Fibroblast of gingiva (primary cell): ENCODE results near the gene C5orf58.

Source experiments
- DNase-seq: peaks from one replicate; pipeline ENCODE4 v3.0.0-alpha.2; 2011; ENCODE audit warnings: low read depth

Gene C5orf58, protein sequence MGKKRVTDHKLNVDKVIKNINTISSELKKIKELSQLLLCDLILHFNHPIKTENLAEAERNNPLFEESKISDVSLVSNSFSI

GRCh38 chr5:170232786-170233185 lies at the start of gene C5orf58:
C5orf58 (plus strand) TSS chr5:170232985; CDS start chr5:170234977, 1,992 bp downstream.
- no peak for DNase-seq

DNA sequence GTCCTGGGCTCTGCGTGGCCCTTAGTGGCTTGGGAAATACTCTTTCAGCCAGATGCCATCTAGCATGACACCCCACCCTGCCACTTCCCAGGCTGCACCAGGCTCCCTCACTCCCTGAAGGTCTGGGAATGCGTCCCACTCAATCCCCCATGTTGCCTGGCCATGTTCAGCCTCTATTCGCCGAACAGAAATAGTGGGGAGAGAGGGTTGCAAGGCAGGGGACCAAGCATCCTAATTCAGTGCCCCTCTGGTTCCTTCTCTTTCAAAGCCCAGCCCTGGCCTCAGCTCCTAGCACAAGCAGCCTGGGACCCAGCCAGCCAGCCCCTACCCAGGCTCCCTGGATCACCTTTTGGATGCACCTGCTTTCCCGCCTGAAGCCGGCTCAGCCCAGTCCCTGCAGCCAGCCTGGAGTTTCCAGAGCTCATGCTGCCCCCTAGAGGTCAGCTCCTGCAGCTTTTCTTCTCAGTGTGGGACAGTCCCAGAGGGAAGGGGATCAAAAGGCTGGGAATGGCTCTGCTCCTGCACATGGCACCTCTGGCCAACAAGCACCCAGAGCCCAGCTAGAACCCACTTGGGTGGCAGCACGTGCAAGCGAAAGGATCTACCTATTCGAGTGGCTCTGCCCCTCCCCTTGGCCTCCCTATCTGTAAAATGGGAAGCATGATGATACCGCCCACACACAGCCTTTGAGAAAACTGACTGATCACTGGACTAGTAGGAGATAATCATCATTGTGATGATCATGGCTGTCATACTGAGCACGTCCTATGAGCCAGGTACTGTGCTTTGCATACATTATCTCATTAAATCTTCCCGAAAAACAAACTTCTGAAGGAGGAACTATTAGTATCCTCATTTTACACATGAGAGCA lies 48.7 kb upstream of the C5orf58 start:
- peak; percentile 31 for DNase-seq

- DNase-seq: no peak
These were observed 48.0 kb upstream of the C5orf58 start for GRCh38 chr5:170184737-170185136.

DNA sequence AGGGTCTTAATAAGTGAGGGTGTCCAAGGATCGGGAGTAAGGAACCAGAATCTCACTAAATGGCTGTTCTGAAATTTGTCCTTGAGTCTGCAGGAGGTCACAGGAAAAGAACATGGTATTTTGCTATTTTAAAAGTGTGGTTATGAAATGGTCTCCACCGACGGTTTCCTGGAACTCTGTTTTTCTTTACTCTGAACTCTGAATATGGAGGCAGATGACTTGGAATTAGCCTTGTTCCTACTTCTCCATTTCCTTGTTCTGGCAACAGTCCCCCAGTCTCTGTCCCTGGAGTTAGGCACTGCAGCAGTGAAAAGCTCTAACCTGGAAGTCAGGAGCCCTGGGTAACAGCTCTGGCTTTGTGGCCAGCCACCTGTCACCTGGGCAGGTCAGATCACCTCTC lies 46.6 kb upstream of the C5orf58 start:
- DNase-seq: no peak

DNA sequence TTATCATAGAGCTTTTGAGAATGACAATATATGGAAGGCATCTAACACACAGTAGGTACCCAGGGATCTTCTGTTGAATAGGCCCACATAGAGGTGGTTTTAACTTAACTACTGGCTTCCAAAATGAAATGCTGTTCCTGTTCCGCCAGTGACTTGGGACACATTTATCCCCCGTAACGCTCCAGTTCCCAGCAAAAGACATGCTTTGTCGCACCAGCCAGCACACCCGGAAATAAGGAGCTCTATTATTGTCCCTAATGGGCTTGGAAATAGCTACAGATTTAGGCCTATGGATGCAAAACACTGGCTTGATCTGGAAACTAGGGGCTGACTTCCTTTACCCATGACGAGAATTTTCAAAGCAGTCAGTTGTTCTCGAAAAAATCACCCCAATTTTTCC lies 45.9 kb upstream of the C5orf58 start:
- DNase-seq: no peak

DNA sequence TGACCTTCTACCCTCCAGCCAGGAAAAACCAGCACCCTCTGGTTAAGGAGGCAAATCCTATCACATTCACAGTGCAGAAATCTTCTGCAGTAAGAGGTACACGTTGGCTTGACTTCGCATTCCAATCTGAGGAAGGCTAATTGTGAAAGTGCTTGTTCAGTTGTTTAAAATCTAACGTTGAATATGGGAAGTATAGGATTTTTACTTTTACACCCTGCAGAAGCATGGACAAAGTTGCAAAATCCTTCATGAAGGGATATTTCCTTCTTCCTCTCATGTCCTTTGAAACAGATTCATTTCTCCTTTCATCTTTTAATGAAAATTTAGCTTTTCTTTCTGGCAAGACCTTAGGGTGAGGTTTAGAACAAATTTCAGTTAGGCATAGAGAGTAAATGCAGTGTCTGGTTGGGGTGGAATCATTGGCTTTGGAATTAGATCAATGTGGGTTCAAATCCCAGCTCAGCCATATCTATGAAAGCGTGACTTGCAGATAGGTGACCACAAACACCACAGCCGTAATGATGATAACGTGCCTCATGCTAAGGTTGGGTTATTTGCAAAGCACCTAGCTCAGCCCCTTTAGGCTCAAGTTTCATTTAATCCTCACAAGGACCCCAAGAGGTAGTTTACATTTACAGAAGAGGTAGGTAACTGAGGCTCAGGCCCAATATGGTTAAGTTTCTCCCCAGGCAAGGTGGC lies 42.2 kb upstream of the C5orf58 start:
- no peak for DNase-seq

DNA sequence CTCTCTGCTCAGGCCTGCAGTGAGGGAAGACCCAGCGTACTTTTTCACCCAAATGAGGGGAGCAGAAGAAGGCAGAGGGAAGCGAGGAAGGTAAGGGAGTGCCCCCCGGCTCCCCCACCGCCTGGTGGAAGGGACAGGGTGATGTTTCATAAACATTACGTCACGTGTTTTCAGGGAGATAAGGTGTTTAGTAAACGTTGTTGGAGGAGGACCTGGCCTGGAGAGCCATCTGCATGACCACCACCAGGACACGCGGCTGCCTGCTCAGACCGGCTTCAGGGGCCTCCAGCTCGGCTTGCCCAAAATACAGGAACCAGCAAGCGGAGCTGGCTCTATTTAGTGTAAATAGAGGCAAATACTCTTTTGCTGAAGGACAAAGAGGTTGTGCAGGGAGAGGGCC lies 40.0 kb upstream of the C5orf58 start:
- DNase-seq: no peak

DNA sequence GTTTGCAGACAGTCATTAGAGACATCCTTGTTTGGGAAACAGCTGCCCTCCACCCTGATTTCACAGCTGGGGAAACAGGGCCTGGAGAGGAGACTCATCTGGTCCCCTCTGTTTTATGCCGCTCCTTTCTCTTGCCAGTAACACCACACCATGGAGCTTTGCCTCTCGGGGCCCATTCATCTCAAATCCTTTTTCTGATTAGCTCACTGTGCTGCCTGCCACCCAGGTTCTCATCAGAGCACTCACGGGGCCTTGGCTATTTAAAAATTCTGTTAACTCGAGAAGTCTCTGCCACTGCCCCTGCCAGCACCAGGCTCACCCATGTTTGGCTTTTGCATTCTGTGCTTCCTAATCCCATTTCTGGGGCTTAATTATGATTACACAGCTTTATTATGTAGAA lies 36.8 kb upstream of the C5orf58 start:
- DNase-seq: no peak

GRCh38 chr5:170200876-170201275 lies 31.9 kb upstream of the C5orf58 start:
- no peak for DNase-seq

DNA sequence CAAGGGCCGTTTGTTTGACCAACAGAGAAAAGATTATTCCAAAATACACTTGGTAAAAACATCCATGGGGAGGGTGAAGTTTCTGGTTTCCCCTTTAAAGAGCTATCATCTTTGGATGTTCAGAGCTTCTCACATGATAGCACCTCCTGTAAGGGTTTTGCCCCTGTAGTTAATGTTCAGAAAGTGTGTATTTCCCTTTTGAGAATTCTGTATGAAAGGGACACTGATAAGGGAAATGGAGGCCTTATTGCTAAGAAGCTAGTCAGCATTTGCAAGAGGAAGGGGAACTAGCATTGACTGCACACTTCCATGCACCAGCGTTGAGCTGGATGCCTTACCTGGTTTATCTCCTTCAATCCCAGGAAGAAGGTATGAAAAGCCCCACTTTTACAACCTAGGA lies 31.5 kb upstream of the C5orf58 start:
- DNase-seq: no peak

DNA sequence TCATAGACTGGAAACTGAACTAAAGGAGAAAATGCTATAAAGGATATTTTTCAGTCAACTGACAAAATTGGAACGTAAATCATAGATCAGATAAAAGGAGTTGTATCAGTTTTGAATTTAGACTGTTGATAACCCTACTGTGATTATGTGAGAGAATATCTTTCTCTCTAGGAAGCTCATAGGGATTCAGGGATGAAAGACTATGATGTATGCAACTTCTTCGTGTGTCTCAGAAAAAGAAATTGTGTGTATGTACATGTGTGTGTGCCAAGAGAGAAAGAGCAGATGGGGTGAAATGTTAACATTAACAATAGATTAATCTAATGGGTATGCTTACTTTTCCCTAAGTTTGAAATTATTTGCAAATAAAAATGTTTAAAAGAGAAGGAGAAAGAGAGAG lies 30.7 kb upstream of the C5orf58 start:
- DNase-seq: no peak

- DNase-seq: no peak
These were observed 28.6 kb upstream of the C5orf58 start for GRCh38 chr5:170204202-170204601.

DNA sequence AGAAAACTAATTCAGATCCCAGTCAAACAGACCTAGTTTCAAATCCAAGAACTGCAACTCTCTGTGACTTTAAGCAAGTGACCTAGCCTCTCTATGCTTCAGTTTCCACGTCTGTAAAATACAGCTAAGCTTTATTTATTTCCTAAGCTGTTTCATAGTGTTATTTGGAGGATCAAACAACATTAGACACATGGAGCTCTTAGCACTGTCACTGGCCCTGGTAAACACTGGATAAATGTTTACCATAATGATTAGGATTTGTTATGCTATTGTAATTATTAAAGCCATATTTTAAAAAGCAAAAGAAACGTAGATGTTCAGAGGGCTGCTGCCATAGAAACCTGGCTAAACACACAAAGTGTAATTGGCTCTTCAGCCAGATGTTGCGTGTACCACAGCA lies 26.6 kb upstream of the C5orf58 start:
- DNase-seq: no peak

DNA sequence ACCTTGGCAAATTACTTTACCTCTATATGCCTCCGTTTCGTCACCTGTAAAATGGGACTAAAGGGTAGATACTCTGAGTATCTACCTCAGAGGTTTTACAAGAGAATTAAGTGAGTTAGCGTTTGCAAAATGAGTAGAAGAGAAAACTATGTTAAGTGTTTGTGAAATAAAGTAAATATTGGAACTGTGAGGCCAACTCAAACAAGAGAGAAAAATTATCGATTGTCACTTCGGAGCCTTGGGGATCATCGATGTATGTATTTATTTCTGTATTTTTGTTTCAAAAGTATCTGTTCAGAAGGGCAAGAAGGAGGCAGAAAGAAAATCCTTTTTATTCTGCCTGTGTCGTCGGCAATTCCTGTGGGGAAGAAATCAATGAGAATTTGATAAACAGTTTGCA lies 25.8 kb upstream of the C5orf58 start:
- DNase-seq: no peak

DNA sequence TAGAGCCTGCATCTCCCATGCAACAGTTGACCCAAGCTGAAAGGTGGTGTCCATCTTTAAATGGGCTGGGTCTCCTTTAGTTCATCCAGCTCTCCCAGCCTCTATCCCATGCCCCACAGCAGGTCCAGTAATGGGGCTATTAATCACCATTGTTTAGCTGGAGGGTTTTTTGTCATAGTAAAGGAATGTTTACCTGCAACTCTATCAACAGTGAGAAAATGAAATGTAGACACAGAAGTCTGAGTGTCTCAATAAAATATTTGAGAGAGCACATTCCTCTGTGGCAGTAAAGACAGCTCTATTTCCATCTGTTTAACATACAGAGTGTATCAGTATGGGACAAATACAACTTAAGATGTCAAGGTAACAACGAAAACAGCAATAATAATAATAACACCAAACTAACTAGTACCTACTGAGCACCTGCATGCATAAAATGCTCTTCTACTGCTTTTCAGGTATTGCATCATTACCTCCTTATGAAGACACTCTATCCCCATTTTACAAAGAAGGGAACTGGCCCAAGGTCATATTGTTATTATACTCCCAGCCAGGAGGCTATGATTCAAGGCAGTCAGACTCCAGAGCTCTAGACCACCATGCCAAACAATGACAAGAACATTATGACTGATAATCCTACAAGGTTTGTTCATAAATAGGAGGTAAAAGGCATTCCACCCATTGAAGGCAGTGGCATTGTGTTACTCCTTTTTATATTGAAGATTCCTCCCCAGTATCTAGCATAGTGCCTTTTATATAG lies 21.0 kb upstream of the C5orf58 start:
- no peak for DNase-seq

DNA sequence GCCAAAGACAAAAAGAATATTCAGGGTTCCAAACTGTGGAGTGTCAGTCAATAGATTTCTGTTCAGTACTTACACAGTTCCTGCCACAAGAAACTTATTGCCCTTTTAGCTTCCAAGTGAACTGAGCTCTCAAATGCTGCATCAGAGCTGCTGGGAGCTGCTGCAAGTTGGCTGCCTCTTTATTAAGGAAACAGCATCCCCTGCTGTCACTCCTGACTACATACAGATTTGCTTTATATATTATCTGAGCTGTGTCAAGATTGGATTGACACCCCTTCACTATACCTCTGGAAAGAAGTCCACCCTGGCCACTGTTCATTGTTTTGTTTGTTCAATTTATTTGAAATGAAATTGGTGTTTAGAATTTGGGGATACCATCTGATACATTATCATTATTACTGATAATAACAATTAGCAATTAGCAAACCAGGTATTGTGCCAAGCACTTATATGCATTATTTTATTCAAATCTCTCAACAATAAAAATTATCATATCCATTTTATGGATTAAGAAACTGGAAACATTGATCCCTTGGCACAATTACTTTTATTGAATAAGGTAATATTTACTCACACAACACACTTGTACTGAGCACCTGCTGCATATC lies 16.4 kb upstream of the C5orf58 start:
- peak; percentile 48 for DNase-seq

DNA sequence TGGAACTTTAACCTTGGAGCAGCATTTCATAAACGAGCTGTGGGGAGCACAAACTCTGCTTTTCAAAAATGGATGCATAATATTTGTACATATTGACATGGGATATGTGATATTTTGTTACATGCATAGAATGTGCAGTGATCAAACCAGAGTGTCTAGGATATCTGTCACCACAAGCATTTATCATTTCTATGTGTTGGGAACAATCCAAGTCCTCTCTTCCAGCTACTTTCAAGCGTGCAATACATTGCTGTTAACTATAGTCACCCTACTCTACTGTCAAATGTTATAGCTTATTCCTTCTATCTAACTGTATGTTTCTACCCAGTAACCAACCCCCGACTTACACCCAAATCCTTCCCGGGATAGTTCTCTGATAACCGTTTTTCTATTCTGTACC lies 15.0 kb upstream of the C5orf58 start:
- no peak for DNase-seq

DNA sequence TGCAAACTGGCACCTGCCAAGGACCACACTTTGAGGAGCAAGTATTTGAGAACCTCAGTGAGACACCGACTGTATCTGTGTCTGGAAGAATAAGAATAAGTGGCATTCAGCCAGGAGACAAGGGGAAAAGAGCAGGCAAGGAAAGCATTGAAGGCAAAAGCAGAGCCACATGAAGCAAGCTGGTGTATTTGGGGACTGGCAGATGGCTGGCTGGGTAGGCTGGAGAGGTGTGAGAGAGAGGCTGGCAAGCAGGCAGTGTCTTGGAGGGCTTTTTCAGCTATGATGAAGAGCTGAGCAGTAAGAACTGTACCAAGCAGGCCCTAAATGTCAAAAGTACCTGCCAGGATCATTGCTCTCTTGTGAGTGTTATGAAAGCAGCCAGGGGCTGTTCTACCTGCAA lies 14.1 kb upstream of the C5orf58 start:
- DNase-seq: no peak

DNA sequence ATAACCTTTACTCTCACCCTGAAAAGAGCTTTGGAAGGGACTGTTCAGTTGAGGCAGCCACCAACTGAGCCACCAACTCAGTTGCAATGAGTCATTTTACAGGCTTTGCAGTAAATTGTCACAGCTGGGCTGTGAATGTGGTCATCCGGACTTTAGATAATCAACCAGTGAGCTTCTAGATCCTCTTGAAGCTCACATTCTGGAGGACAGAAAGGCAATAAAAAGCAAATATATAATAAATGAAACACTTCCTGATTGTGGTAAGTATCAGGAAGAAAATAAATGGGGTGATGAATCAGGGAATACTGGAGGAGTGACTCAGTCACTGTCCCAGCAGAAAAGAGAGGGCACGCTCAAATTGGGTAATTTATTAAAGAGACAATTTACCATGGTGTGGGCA lies 13.2 kb upstream of the C5orf58 start:
- DNase-seq: peak; percentile 3

- DNase-seq: no peak
These were observed 12.6 kb upstream of the C5orf58 start for GRCh38 chr5:170220191-170220590.

- DNase-seq: no peak
These were observed 11.5 kb upstream of the C5orf58 start for GRCh38 chr5:170221327-170221741.

DNA sequence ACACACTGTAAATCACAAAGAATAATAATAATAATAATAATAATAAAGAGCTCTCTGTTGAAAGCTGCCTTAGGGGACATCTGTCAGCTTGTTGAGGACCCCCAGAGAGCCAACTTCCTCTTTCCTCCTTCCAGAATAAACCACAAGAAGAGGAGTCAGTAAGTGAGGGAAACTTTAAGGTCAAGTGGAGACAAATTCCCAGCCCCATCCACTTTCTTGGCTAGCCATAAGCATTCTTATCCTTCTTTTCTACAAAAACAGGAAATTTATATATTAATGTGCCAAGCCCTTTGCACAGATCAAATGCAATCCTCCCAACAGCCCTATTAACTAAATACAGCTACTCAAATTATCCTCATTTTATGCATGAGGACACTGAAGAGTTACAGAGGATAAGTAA lies 9.4 kb upstream of the C5orf58 start:
- DNase-seq: no peak
